ENCODE results near the gene TMEM209.

The TMEM209 gene

DNA sequence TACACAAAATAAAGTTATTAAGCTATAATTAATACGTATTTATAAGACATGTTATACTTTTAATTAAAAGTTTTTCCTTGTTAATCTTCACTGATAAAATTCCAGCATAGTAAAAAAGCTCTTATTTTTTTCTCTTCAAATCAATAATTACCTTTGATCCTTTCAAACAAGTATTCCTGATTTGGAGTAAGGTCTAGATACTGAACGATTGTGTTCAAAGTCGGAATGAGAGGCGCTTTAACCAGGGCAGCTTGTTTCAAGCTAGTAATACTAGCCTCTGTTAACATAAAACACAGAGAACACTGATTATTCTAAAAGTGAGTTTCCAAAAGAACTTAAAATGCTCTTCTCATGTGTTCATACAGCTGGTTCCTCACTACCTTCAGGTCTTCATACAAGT is 27.0 kb downstream of the TMEM209 start:
- Histone ChIP-seq H3K9me3 (ENCODE audit: control insufficient read depth, low read length) (no peaks in the 10 kb centered on the region), H3K27me3 (ENCODE audit: control insufficient read depth, insufficient read depth, low read length, poor library complexity, severe bottlenecking) (no peaks in the 10 kb centered on the region), H3K4me1 (ENCODE audit: control insufficient read depth, insufficient read depth, low read length) (no peaks in the 10 kb centered on the region), H3K27ac (ENCODE audit: insufficient read depth, low read depth, low read length, poor library complexity, severe bottlenecking) (no peak overlapping the region), H3K4me3 (ENCODE audit: insufficient read depth, low read depth, low read length) (no peak overlapping the region), H3K36me3 (ENCODE audit: control insufficient read depth, insufficient read depth, low read length) (peaks cover 27% of the 10 kb centered on the region)
- 92 to 100% methylated on average over 3 of the region's 4 CpGs for WGBS, 2 experiments

GRCh38 chr7:130174237-130174959 is 30.8 kb downstream of the TMEM209 start:
- Histone ChIP-seq H3K4me1 (ENCODE audit: control insufficient read depth, insufficient read depth, low read length) (no peaks in the 10 kb centered on the region), H3K36me3 (ENCODE audit: control insufficient read depth, insufficient read depth, low read length) (peaks cover 27% of the 10 kb centered on the region), H3K9me3 (ENCODE audit: control insufficient read depth, low read length) (no peaks in the 10 kb centered on the region), H3K27ac (ENCODE audit: insufficient read depth, low read depth, low read length, poor library complexity, severe bottlenecking) (no peak overlapping the region), H3K4me3 (ENCODE audit: insufficient read depth, low read depth, low read length) (no peak overlapping the region), H3K27me3 (ENCODE audit: control insufficient read depth, insufficient read depth, low read length, poor library complexity, severe bottlenecking) (no peaks in the 10 kb centered on the region)
- WGBS, 2 experiments = 95 to 97% methylated on average over 2 to 4 of the region's 4 CpGs

DNA sequence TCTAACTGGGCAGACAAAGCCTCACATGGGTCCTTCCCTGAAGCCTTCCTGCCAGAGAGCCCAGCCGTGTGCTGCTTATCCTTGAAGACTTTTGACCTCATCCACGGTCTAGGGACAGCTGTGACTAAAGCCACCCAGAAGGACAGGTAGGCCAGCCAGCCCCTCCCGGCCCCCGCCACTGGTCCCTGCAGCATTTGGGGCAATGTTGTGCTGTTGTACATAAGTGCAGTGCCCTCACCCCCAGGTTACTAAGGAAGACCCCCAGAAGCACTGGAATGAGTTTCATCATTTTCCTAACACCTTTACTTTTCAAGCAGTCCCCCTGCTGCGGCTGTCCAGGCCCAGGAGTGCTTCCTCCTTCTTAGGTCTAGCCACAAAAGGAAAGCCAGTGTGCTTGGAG is 43.0 kb downstream of the TMEM209 start:
- Histone ChIP-seq H3K4me1 (ENCODE audit: control insufficient read depth, insufficient read depth, low read length) (no peaks in the 10 kb centered on the region), H3K9me3 (ENCODE audit: control insufficient read depth, low read length) (no peaks in the 10 kb centered on the region), H3K36me3 (ENCODE audit: control insufficient read depth, insufficient read depth, low read length) (peaks cover 5% of the 10 kb centered on the region), H3K27me3 (ENCODE audit: control insufficient read depth, insufficient read depth, low read length, poor library complexity, severe bottlenecking) (no peaks in the 10 kb centered on the region), H3K4me3 (ENCODE audit: insufficient read depth, low read depth, low read length) (no peak overlapping the region), H3K27ac (ENCODE audit: insufficient read depth, low read depth, low read length, poor library complexity, severe bottlenecking) (no peak overlapping the region)
- WGBS, 2 experiments = 96 to 98% methylated on average over 5 of the region's 5 CpGs

DNA sequence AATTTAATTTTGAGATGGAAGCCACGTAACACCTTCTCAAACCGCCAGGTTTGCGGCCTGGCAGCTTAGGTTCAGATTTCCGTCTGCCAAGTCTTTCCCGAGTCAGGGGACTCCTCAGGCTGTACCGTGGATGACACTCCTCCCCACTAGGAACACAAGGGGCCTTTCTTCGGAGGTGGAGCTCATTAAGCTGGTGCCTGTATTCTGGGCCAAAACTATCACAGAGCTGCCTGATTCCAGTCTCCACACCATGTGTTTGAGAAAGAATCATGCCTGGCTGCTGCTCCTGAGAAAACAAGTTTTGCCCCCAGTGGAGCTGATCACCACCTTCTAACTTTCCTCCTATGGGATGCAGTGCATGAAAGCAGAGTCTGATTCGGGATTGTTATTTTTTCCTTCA is 44.8 kb downstream of the TMEM209 start:
- Histone ChIP-seq H3K4me1 (ENCODE audit: control insufficient read depth, insufficient read depth, low read length) (no peaks in the 10 kb centered on the region), H3K36me3 (ENCODE audit: control insufficient read depth, insufficient read depth, low read length) (peaks cover 5% of the 10 kb centered on the region), H3K27ac (ENCODE audit: insufficient read depth, low read depth, low read length, poor library complexity, severe bottlenecking) (no peak overlapping the region), H3K9me3 (ENCODE audit: control insufficient read depth, low read length) (no peaks in the 10 kb centered on the region), H3K27me3 (ENCODE audit: control insufficient read depth, insufficient read depth, low read length, poor library complexity, severe bottlenecking) (no peaks in the 10 kb centered on the region), H3K4me3 (ENCODE audit: insufficient read depth, low read depth, low read length) (no peak overlapping the region)
- WGBS, 2 experiments = 96 to 97% methylated on average over 8 of the region's 8 CpGs

DNA sequence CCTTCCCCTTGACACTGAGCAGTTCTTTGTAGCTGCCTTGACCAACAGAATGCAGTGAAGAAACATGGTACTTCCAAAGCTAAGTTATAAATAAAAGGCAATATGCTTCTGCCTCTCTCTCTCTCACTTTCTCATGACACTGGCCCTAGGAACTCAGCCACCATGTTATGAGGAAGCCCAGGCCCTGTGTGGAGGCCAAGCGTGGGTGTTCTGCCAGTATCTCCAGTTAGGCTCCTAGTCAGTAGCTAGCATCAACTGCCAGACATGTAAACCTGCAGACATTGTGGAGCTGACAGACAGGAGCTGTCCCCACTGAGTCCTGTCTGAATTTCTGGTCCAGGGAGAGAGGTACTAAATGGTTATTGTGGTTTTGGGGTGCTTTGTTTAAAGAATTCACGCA is 45.2 kb downstream of the TMEM209 start:
- no peak overlapping the region for H3K4me3 ChIP-seq (ENCODE audit: insufficient read depth, low read depth, low read length)
- no peaks in the 10 kb centered on the region for H3K27me3 ChIP-seq (ENCODE audit: control insufficient read depth, insufficient read depth, low read length, poor library complexity, severe bottlenecking)
- H3K9me3 ChIP-seq (ENCODE audit: control insufficient read depth, low read length) = no peaks in the 10 kb centered on the region
- H3K27ac ChIP-seq (ENCODE audit: insufficient read depth, low read depth, low read length, poor library complexity, severe bottlenecking) = no peak overlapping the region
- H3K4me1 ChIP-seq (ENCODE audit: control insufficient read depth, insufficient read depth, low read length) = no peaks in the 10 kb centered on the region
- 89 to 96% methylated on average over 2 of the region's 2 CpGs for WGBS, 2 experiments
- peaks cover 5% of the 10 kb centered on the region for H3K36me3 ChIP-seq (ENCODE audit: control insufficient read depth, insufficient read depth, low read length)

DNA sequence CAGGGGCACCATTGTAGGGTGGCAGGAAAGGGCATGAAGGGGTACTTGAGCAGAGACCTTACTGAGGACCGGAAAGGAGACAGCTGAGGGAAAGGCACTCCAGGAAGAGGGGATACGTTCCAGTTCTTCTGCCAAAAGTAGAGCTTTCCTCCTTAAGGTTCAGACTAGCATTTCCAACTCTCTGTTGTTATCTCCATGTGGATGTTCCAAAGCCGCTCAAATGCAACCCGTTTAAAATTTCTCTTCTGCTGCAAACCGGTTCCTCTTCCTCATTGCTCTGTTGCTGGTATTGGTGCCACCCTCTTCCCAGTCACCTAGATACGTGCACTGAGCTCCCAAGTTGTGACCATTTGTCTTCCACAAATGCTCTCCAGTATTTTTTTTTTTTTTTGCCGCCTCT is 47.5 kb downstream of the TMEM209 start:
- no peak overlapping the region for H3K27ac ChIP-seq (ENCODE audit: insufficient read depth, low read depth, low read length, poor library complexity, severe bottlenecking)
- no peaks in the 10 kb centered on the region for H3K9me3 ChIP-seq (ENCODE audit: control insufficient read depth, low read length)
- no peaks in the 10 kb centered on the region for H3K27me3 ChIP-seq (ENCODE audit: control insufficient read depth, insufficient read depth, low read length, poor library complexity, severe bottlenecking)
- WGBS, 2 experiments = 92 to 94% methylated on average over 7 of the region's 7 CpGs
- H3K4me3 ChIP-seq (ENCODE audit: insufficient read depth, low read depth, low read length) = no peak overlapping the region
- H3K36me3 ChIP-seq (ENCODE audit: control insufficient read depth, insufficient read depth, low read length) = peaks cover 5% of the 10 kb centered on the region
- H3K4me1 ChIP-seq (ENCODE audit: control insufficient read depth, insufficient read depth, low read length) = peaks cover 4% of the 10 kb centered on the region

- Histone ChIP-seq H3K27ac (ENCODE audit: insufficient read depth, low read depth, low read length, poor library complexity, severe bottlenecking) (no peak overlapping the region), H3K9me3 (ENCODE audit: control insufficient read depth, low read length) (no peaks in the 10 kb centered on the region), H3K4me1 (ENCODE audit: control insufficient read depth, insufficient read depth, low read length) (peaks cover 4% of the 10 kb centered on the region), H3K36me3 (ENCODE audit: control insufficient read depth, insufficient read depth, low read length) (peaks cover 5% of the 10 kb centered on the region), H3K4me3 (ENCODE audit: insufficient read depth, low read depth, low read length) (no peak overlapping the region), H3K27me3 (ENCODE audit: control insufficient read depth, insufficient read depth, low read length, poor library complexity, severe bottlenecking) (no peaks in the 10 kb centered on the region)
- WGBS, 2 experiments = 96% methylated on average over 7 of the region's 7 CpGs
Measured at GRCh38 chr7:130156140-130156539, 49.1 kb downstream of the TMEM209 start.

DNA sequence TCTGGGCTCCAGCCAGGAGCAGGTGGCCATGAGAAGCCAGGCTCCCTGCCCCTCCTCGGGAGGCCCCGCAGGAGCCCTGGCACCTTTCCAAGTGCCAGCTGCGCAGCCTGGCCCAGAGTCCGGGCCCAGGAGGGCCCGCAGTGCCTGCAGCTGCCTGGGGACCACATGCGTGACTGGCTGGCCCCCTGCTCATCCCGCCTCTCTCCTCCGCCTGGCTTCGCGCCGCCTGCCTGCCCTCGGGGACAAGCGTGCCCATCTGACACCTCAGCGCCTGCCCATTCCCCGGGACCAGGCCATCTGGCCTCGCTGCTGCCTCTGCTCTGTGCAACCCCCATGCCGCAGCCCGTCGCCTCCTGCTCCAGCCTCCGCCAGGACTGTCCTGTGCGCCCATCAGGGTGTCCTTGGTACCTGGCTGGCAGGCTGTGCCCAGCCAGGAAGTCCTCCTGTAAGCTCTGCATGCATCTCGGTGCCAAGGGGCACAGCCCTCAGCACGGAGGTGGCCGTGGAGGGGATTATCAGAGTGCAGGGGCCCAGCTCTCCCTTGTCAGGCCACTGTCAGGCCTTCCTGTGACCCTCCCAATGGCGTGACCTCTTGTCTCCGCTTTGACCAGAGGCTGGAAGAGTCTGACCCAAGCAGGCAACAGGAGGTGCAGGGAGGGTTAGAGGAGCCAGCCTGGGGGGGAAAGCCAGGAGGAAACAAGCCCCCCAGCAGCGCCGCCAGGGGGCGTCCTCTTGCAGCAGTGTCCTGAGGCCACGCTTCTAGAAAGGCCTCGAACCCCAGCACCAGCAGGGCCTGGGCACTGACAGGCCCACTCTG is 50.5 kb downstream of the TMEM209 start:
- H3K9me3 ChIP-seq (ENCODE audit: control insufficient read depth, low read length) = no peaks in the 10 kb centered on the region
- H3K36me3 ChIP-seq (ENCODE audit: control insufficient read depth, insufficient read depth, low read length) = peaks cover 5% of the 10 kb centered on the region
- no peak overlapping the region for H3K27ac ChIP-seq (ENCODE audit: insufficient read depth, low read depth, low read length, poor library complexity, severe bottlenecking)
- H3K4me3 ChIP-seq (ENCODE audit: insufficient read depth, low read depth, low read length) = no peak overlapping the region
- no peaks in the 10 kb centered on the region for H3K27me3 ChIP-seq (ENCODE audit: control insufficient read depth, insufficient read depth, low read length, poor library complexity, severe bottlenecking)
- 86% methylated on average over 31 of the region's 31 CpGs for WGBS, 2 experiments
- H3K4me1 ChIP-seq (ENCODE audit: control insufficient read depth, insufficient read depth, low read length) = peaks cover 4% of the 10 kb centered on the region

- Histone ChIP-seq H3K4me3 (ENCODE audit: insufficient read depth, low read depth, low read length) (no peak overlapping the region), H3K27ac (ENCODE audit: insufficient read depth, low read depth, low read length, poor library complexity, severe bottlenecking) (no peak overlapping the region), H3K4me1 (ENCODE audit: control insufficient read depth, insufficient read depth, low read length) (peaks cover 4% of the 10 kb centered on the region), H3K9me3 (ENCODE audit: control insufficient read depth, low read length) (no peaks in the 10 kb centered on the region), H3K27me3 (ENCODE audit: control insufficient read depth, insufficient read depth, low read length, poor library complexity, severe bottlenecking) (no peaks in the 10 kb centered on the region), H3K36me3 (ENCODE audit: control insufficient read depth, insufficient read depth, low read length) (peaks cover 5% of the 10 kb centered on the region)
- WGBS, 2 experiments = 92% methylated on average over 6 of the region's 6 CpGs
Measured at GRCh38 chr7:130154131-130154500, 51.1 kb downstream of the TMEM209 start.

GRCh38 chr7:130153211-130153908 is 51.8 kb downstream of the TMEM209 start:
- no peaks in the 10 kb centered on the region for H3K9me3 ChIP-seq (ENCODE audit: control insufficient read depth, low read length)
- WGBS, 2 experiments = 90 to 91% methylated on average over 29 of the region's 29 CpGs
- peaks cover 4% of the 10 kb centered on the region for H3K36me3 ChIP-seq (ENCODE audit: control insufficient read depth, insufficient read depth, low read length)
- no peaks in the 10 kb centered on the region for H3K27me3 ChIP-seq (ENCODE audit: control insufficient read depth, insufficient read depth, low read length, poor library complexity, severe bottlenecking)
- H3K4me1 ChIP-seq (ENCODE audit: control insufficient read depth, insufficient read depth, low read length) = peaks cover 4% of the 10 kb centered on the region
- H3K4me3 ChIP-seq (ENCODE audit: insufficient read depth, low read depth, low read length) = no peak overlapping the region
- H3K27ac ChIP-seq (ENCODE audit: insufficient read depth, low read depth, low read length, poor library complexity, severe bottlenecking) = no peak overlapping the region

Measured in ectodermal cell (in vitro differentiated cells).